Hepatocyte (in vitro differentiated cells): Measurements from ENCODE around the gene NF2.

ENCODE experiments used
- CTCF ChIP-seq: fragments of 200-600 bp; sonication (generic); IDR thresholded peaks from 2 replicates; pipeline ENCODE4 v1.5.1; 2016; ENCODE audit warnings: antibody characterized with exemption, mild to moderate bottlenecking; ENCODE audit not compliant: poor library complexity
- EZH2 ChIP-seq: fragments of 200-600 bp; sonication (generic); IDR thresholded peaks from 2 replicates; pipeline ENCODE4 v1.6.1; 2016; ENCODE audit warnings: antibody characterized with exemption, mild to moderate bottlenecking, borderline replicate concordance

DNA sequence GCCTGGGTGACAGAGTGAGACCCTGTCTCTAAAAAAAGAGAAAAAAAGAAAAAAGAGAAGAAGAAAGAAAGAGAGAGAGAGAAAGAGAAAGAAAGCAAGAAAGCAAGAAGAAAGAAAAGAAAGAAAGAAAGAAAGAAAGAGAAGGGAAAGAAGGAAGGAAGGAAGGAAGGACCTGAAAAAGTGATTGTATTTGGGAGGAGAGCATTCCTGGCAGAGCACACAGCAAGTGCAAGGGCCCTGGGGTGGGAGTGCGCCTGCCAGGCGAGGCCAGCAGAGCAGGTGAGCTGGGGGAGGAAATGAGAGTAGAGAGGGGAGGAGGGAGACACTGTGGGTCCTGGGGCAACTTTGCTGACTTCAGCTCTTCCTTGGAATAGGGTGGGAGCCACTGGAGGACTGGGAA, 108.7 kb downstream of the NF2 start:
- TF ChIP-seq CTCF (no peak), EZH2 (no peak)
